AG04450 (cell line): ENCODE measurements around the gene C15orf39. TPM values are rescaled to one million over a fixed set of nuclear protein-coding genes. Genes with fewer than 3 reads are reported as not detected.
A peak's percentile ranks its signal among the peaks of the same experiment; 100 is the strongest.

Experiments
- CTCF ChIA-PET: fragments of 300-600, 350-600 bp; formaldehyde crosslinking; extraction: SDS; loops from one replicate; lab custom pipeline; 2022; ENCODE audit warnings: antibody characterized with exemption, inconsistent platforms; lab: Charles Lee
- POLR2A ChIA-PET: fragments of 350-600 bp; formaldehyde crosslinking; extraction: SDS; loops from one replicate; lab custom pipeline; 2021; ENCODE audit warnings: antibody characterized with exemption, inconsistent platforms; lab: Yijun Ruan, JAX
- DNase-seq: peaks from one replicate; pipeline ENCODE4 v3.0.0-alpha.2; 2011; ENCODE audit warnings: low read depth, low spot score
- H3K27ac ChIP-seq: one replicate; pipeline ENCODE4 v1.5.1; 2012; ENCODE audit warnings: low read depth, low read length, control low read depth
- H3K27me3 ChIP-seq: one replicate; pipeline ENCODE4 v1.6.0; 2012; ENCODE audit warnings: low read length; ENCODE audit not compliant: control insufficient read depth, insufficient read depth
- H3K4me3 ChIP-seq: 2 replicates; pipeline ENCODE4 v1.5.1; 2011; ENCODE audit warnings: mild to moderate bottlenecking, low read depth, low read length, control low read depth
- H3K9me3 ChIP-seq: 2 replicates; pipeline ENCODE4 v1.5.1; 2012; ENCODE audit warnings: low read length; ENCODE audit not compliant: control insufficient read depth, insufficient read depth
- CTCF ChIP-seq: IDR thresholded peaks from 2 replicates; pipeline ENCODE4 v1.5.1; 2011; ENCODE audit warnings: low read depth, low read length, control low read depth, inconsistent platforms
- polyA minus RNA-seq: library from RNA; depleted of rRNA, polyadenylated mRNA; stranded (reverse); fragments of >200 nt; gene quantifications from 2 replicates; pipeline ENCODE4 v1.2.3, GENCODE V29; 2011; rRNA and poly(A)+ RNA removed
- polyA plus RNA-seq: library from polyadenylated mRNA; depleted of rRNA; stranded (reverse); fragments of >200 nt; gene quantifications from 2 replicates; pipeline ENCODE4 v1.2.3, GENCODE V29; 2011; rRNA removed

Gene C15orf39
- 2.1 and 3.3 TPM in 2 replicates for polyA plus RNA-seq
- 4.1 and 5.1 TPM in 2 replicates for polyA minus RNA-seq

- H3K27me3 ChIP-seq: peaks cover 19% of the 10 kb centered on the region
- ChIA-PET CTCF (interaction anchor here (0.6 to 1.7 kb wide), 17 partner anchors 9 to 633 kb away, joined by 3 to 20 read pairs (median 5); partner anchors contain the start of gene PPCDC), POLR2A (interaction anchor here (0.6 to 2.0 kb wide), 11 partner anchors 26 to 248 kb away, joined by 3 to 28 read pairs (median 4); partner anchors contain the start of genes PPCDC and SCAMP5)
- no peak for DNase-seq
- peak within 1 kb of the TSS; percentile 85 for H3K27ac ChIP-seq
- peak; percentile 57 for TF ChIP-seq CTCF
- no peaks in the 10 kb centered on the region; the same call in 1 of the 2 replicates for H3K9me3 ChIP-seq
- peak within 1 kb of the TSS; percentile 89 for H3K4me3 ChIP-seq
Measured at GRCh38 chr15:75201616-75202250, at the start of gene C15orf39. Gene C15orf39, plus strand, starts transcription at chr15:75201882. Its CDS starts 4,167 bp downstream, at chr15:75206049.

GRCh38 chr15:75152382-75153079, 49.2 kb upstream of the C15orf39 start:
- H3K27me3 ChIP-seq: no peaks in the 10 kb centered on the region
- POLR2A ChIA-PET: no interaction called here
- no peak overlapping the region for H3K27ac ChIP-seq
- H3K9me3 ChIP-seq: peaks cover 7% of the 10 kb centered on the region; the same call in 1 of the 2 replicates
- CTCF ChIA-PET: no interaction called here
- no peak for TF ChIP-seq CTCF
- H3K4me3 ChIP-seq: no peak overlapping the region
- DNase-seq: no peak

- no peak for DNase-seq
- H3K9me3 ChIP-seq: peaks cover 7% of the 10 kb centered on the region; the same call in 1 of the 2 replicates
- ChIA-PET POLR2A (no interaction called here), CTCF (no interaction called here)
- no peak overlapping the region for H3K4me3 ChIP-seq
- H3K27ac ChIP-seq: no peak overlapping the region
- no peaks in the 10 kb centered on the region for H3K27me3 ChIP-seq
- TF ChIP-seq CTCF: no peak
Measured at GRCh38 chr15:75153087-75153486, 48.6 kb upstream of the C15orf39 start.

- no peak for DNase-seq
- Histone ChIP-seq H3K27me3 (no peaks in the 10 kb centered on the region), H3K27ac (no peak overlapping the region), H3K9me3 (peaks cover 5% of the 10 kb centered on the region), H3K4me3 (no peak overlapping the region)
- POLR2A ChIA-PET: no interaction called here
- CTCF ChIA-PET: no interaction called here
- no peak for TF ChIP-seq CTCF
Measured at GRCh38 chr15:75153565-75154276, 48.0 kb upstream of the C15orf39 start.
